ENCODE measurements around the gene CAMKMT.

Gene CAMKMT

DNA sequence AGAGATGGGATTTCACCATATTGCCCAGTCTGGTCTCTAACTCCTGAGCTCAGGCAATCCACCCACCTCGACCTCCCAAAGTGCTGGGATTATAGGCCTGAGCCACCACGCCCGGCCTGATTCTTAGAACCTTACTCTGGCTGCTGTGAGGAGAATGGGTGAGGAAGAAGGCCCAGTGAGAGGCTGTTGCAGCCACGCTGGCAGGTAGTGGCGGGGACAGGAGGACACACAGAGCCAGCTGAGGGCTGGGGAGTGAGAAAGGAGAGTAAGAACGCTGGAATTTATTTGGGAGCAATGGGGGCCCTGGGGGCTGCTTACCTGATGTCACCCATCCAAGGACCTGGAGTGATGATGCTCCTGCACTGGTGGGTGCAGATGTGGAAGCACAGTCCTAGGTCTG lies 425.9 kb downstream of the CAMKMT start:
- no peak overlapping the region for H3K4me3 ChIP-seq (ENCODE audit: control insufficient read depth, low read depth, low read length)
- DNase-seq (ENCODE audit: low read depth), result no peak
- TF ChIP-seq, protein P1, sequence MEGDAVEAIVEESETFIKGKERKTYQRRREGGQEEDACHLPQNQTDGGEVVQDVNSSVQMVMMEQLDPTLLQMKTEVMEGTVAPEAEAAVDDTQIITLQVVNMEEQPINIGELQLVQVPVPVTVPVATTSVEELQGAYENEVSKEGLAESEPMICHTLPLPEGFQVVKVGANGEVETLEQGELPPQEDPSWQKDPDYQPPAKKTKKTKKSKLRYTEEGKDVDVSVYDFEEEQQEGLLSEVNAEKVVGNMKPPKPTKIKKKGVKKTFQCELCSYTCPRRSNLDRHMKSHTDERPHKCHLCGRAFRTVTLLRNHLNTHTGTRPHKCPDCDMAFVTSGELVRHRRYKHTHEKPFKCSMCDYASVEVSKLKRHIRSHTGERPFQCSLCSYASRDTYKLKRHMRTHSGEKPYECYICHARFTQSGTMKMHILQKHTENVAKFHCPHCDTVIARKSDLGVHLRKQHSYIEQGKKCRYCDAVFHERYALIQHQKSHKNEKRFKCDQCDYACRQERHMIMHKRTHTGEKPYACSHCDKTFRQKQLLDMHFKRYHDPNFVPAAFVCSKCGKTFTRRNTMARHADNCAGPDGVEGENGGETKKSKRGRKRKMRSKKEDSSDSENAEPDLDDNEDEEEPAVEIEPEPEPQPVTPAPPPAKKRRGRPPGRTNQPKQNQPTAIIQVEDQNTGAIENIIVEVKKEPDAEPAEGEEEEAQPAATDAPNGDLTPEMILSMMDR (IDR thresholded peaks at IDR 0.05; ENCODE audit: control insufficient read depth, insufficient read depth, low read depth, low read length, missing control alignments), result no peak

DNA sequence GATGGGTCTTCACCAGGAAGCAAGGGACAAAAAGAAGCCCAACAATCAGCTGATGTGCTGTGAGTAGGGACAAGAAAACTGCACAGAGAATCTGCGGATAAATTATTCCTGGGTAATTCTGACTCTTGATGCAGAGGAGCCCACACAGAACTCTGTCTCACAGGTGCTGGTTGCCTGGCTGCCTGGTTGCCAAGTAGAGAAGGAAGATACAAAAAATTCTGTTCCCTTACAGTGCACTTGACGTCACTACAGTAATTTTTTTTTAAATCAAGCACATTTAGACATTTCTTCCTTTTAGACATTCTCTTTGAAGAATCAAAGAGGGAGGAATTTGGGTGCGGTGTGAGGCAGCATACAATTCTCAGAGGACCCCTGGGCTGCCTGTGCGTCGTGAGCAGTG lies 427.7 kb downstream of the CAMKMT start:
- TF ChIP-seq, protein P1 (IDR thresholded peaks at IDR 0.05; ENCODE audit: control insufficient read depth, insufficient read depth, low read depth, low read length, missing control alignments), result no peak
- DNase-seq (ENCODE audit: low read depth), result no peak
- H3K4me3 ChIP-seq (ENCODE audit: control insufficient read depth, low read depth, low read length), result no peak overlapping the region

DNA sequence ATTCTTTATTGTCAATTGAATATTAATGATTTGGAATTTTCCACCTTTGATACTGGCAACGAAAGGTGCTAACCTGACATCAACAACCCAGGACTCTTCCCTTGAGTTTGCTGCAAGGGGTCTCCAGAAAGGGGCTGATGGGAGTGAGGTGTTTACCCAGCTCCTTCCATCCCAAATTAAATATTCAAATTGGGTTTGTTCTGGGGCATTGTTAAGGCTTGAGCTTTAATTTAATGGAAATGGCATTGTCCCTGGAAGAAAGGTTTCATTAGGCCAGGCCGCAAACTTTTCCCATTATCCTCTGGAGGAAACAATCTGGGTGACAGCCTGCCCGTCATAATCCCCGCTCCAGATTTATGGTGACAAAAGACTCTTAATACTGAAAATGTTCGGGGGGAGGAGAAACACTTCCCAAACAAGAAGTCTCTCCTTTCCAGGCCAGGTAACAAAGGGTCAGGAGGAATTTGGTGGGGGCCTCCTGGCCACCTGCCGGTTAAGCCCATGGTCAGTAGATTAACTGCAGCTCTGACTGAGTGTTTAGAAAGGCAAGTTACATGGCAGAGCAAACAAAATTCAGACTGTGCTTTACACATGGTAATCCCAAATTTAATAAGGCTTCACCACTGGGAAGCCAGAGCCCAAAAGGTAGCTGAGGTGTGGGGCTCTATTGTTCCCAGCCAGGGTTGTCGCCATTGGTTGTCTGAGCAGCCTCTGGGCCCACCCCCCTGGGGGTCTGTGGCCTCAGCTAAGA lies 428.4 kb downstream of the CAMKMT start:
- DNase-seq (ENCODE audit: low read depth), result no peak
- TF ChIP-seq, protein P1 (IDR thresholded peaks at IDR 0.05; ENCODE audit: control insufficient read depth, insufficient read depth, low read depth, low read length, missing control alignments), result no peak
- H3K4me3 ChIP-seq (ENCODE audit: control insufficient read depth, low read depth, low read length), result no peak overlapping the region

DNA sequence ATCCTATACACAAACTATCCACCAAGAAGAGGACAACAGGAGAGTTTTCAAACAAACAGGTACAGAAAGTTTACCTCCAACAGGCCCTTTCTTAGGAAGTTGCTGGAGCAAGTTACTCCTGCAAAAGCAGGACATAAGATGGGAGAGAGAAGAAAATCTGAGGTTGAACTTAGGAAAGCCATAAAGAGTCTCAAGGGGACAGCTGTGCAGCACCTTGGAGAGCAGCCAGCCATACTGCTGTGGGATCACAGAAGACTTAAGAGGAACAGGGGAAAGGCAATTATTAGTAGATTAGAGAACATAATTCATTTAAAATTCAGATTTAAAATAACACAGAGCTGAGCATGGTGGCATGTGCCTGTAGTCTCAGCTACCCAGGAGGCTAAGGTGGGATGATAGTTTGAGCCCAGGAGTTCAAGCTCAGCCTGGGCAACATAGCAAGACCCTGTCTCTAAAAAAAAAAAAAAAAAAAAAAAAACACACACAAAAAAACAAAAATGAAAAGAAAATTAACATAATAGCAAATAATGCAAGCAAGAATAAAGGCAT lies 431.6 kb downstream of the CAMKMT start:
- TF ChIP-seq, protein P1 (IDR thresholded peaks at IDR 0.05; ENCODE audit: control insufficient read depth, insufficient read depth, low read depth, low read length, missing control alignments), result no peak
- no peak overlapping the region for H3K4me3 ChIP-seq (ENCODE audit: control insufficient read depth, low read depth, low read length)
- DNase-seq (ENCODE audit: low read depth), result no peak

DNA sequence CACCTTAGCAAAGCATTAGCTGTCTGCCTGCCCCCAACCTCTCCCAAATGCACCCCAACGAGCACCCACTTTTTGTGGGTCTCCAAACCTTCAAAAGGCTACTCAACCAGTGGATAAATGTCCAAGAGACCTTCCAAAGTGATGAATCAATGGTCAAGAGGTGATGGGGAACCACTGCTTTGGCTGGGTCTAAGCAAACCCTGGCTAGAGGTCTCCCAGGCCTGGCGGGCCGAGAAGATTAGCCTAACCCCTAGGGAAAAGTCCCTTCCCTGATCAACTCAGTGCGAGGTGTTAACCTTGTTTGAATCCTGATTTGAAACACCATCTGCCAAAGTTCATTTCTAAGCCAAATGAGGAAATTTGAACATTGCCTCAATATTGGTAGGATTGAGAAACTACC lies 435.0 kb downstream of the CAMKMT start:
- DNase-seq (ENCODE audit: low read depth), result no peak
- H3K4me3 ChIP-seq (ENCODE audit: control insufficient read depth, low read depth, low read length), result no peak overlapping the region
- TF ChIP-seq, protein P1 (IDR thresholded peaks at IDR 0.05; ENCODE audit: control insufficient read depth, insufficient read depth, low read depth, low read length, missing control alignments), result no peak

DNA sequence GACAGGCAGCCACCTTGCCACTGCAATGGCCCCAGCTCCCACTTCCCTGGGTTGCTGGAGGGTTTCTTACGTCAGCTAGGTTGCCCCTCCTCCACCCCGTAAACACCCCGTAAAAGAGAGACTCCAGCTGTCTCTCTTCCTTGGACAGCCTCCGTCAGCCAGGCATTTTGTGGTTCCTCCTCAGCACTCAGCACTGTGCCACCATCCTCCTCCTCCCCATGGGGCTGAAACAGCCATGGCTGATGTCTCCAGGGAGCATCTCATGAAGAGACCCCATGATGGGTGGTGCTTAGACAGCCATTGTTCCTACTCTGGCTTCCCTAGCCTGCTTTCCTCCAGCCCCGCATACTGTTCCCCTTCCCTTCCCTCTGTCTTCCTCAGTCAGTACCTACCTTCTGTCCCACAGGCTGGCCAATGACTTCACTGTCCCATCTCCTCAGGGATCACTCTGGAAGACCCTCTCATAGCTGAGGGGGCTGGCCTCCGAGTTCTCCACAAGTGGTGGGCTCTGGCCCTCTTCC lies 436.5 kb downstream of the CAMKMT start:
- no peak overlapping the region for H3K4me3 ChIP-seq (ENCODE audit: control insufficient read depth, low read depth, low read length)
- TF ChIP-seq, protein P1 (IDR thresholded peaks at IDR 0.05; ENCODE audit: control insufficient read depth, insufficient read depth, low read depth, low read length, missing control alignments), result no peak
- DNase-seq (ENCODE audit: low read depth), result no peak
